IMR-90 (cell line): ENCODE data around the gene TTC28. TPM values are rescaled to one million over a fixed set of nuclear protein-coding genes. Genes with fewer than 3 reads are reported as not detected.

Experiments
- ATAC-seq: fragments of 200-7000 bp; cut with Tn5 transposase; 2 replicates; pipeline ENCODE4 v1.9.1; 2020; ENCODE audit warnings: low read depth, mild to moderate bottlenecking, moderate library complexity
- BruUV-seq: library from RNA; stranded (reverse); fragments of 400-500 nt; replicated peaks from 2 replicates; lab custom pipeline; 2021; lab: Mats Ljungman, UMichigan
- CTCF ChIA-PET: fragments of 300-600 bp; formaldehyde crosslinking; extraction: SDS; loops from one replicate; lab custom pipeline; 2021; ENCODE audit warnings: antibody characterized with exemption; lab: Yijun Ruan, JAX
- POLR2A ChIA-PET: fragments of 300-600 bp; sonication (Branson Sonifier 250); formaldehyde crosslinking; loops from one replicate; lab custom pipeline; 2022; ENCODE audit warnings: antibody characterized with exemption; ENCODE audit not compliant: unreplicated experiment; lab: Charles Lee
- DNase-seq: peaks from one replicate; pipeline ENCODE4 v3.0.0; 2013
- H2AFZ ChIP-seq: replicated peaks from 2 replicates; pipeline ENCODE3; 2013; ENCODE audit warnings: low read length, mild to moderate bottlenecking; ENCODE audit not compliant: poor library complexity
- H2AK5ac ChIP-seq: 2 replicates; pipeline ENCODE4 v1.6.1; 2013; ENCODE audit warnings: low read depth, low read length, inconsistent platforms
- H2AK9ac ChIP-seq: replicated peaks from 2 replicates; pipeline ENCODE3; 2013; ENCODE audit warnings: mild to moderate bottlenecking, low read depth, low read length, moderate library complexity; ENCODE audit not compliant: poor library complexity
- H2BK120ac ChIP-seq: 2 replicates; pipeline ENCODE4 v1.6.1; 2013; ENCODE audit warnings: low read depth, low read length, inconsistent platforms
- H2BK15ac ChIP-seq: 3 replicates; pipeline ENCODE4 v1.6.1; 2013; ENCODE audit warnings: low read depth, low read length, inconsistent platforms
- H2BK20ac ChIP-seq: 2 replicates; pipeline ENCODE4 v1.6.1; 2013; ENCODE audit warnings: low read depth, mild to moderate bottlenecking, inconsistent platforms, low read length, moderate library complexity
- H2BK5ac ChIP-seq: 2 replicates; pipeline ENCODE4 v1.6.1; 2013; ENCODE audit warnings: mild to moderate bottlenecking, low read depth, low read length, inconsistent platforms; ENCODE audit not compliant: poor library complexity, severe bottlenecking
- H3K14ac ChIP-seq: replicated peaks from 2 replicates; pipeline ENCODE4 v1.6.1; 2013; ENCODE audit warnings: low read depth, low read length, inconsistent platforms
- H3K18ac ChIP-seq: 2 replicates; pipeline ENCODE4 v1.6.1; 2013; ENCODE audit warnings: low read depth, low read length, control low read depth
- H3K23ac ChIP-seq: 2 replicates; pipeline ENCODE4 v1.6.1; 2013; ENCODE audit warnings: low read depth, low read length, inconsistent platforms
- H3K27ac ChIP-seq: 2 replicates; pipeline ENCODE4 v1.5.1; 2013; ENCODE audit warnings: mild to moderate bottlenecking, control low read depth, low read length; ENCODE audit not compliant: insufficient read depth
- H3K27me3 ChIP-seq: 2 replicates; pipeline ENCODE4 v1.6.1; 2013; ENCODE audit warnings: low read length; ENCODE audit not compliant: control insufficient read depth, insufficient read depth
- H3K36me3 ChIP-seq: 2 replicates; pipeline ENCODE4 v1.6.1; 2013; ENCODE audit warnings: low read length, mixed read lengths; ENCODE audit not compliant: control insufficient read depth, insufficient read depth
- H3K4ac ChIP-seq: 2 replicates; pipeline ENCODE4 v1.6.1; 2013; ENCODE audit warnings: low read depth, low read length, inconsistent platforms
- H3K4me1 ChIP-seq: 2 replicates; pipeline ENCODE4 v1.6.1; 2013; ENCODE audit warnings: low read length, mixed read lengths; ENCODE audit not compliant: control insufficient read depth, insufficient read depth
- H3K4me2 ChIP-seq: 2 replicates; pipeline ENCODE4 v1.6.1; 2013; ENCODE audit warnings: low read depth, mild to moderate bottlenecking, control low read depth, low read length, moderate library complexity
- H3K4me3 ChIP-seq: 2 replicates; pipeline ENCODE4 v1.5.1; 2013; ENCODE audit warnings: low read depth, mild to moderate bottlenecking, control low read depth, low read length, moderate library complexity; ENCODE audit not compliant: insufficient read depth
- H3K56ac ChIP-seq: 2 replicates; pipeline ENCODE4 v1.6.1; 2013; ENCODE audit warnings: low read length, inconsistent platforms; ENCODE audit not compliant: insufficient read depth; ENCODE audit errors: extremely low read depth
- H3K79me1 ChIP-seq, 2 experiments: 2 replicates each; pipeline ENCODE4 v1.6.1; 2013; ENCODE audit warnings: low read length in 2 of 2, inconsistent platforms in 1 of 2, low read depth in 1 of 2
- H3K9ac ChIP-seq: 2 replicates; pipeline ENCODE4 v1.6.1; 2013; ENCODE audit warnings: low read depth, low read length, control low read depth
- H3K9me1 ChIP-seq: 2 replicates; pipeline ENCODE4 v1.6.1; 2013; ENCODE audit warnings: low read length, inconsistent platforms; ENCODE audit not compliant: insufficient read depth
- H3K9me3 ChIP-seq: 2 replicates; pipeline ENCODE4 v1.6.1; 2013; ENCODE audit warnings: low read length; ENCODE audit not compliant: control insufficient read depth, insufficient read depth
- H4K20me1 ChIP-seq: 2 replicates; pipeline ENCODE4 v1.6.1; 2013; ENCODE audit warnings: low read length, inconsistent platforms; ENCODE audit not compliant: insufficient read depth
- H4K5ac ChIP-seq: 2 replicates; pipeline ENCODE4 v1.6.1; 2013; ENCODE audit warnings: mild to moderate bottlenecking, low read depth, low read length, control low read depth
- H4K8ac ChIP-seq, 2 experiments: 2 replicates each; pipeline ENCODE4 v1.6.1; 2013; ENCODE audit warnings: low read depth in 2 of 2, low read length in 2 of 2, control low read depth in 1 of 2, inconsistent platforms in 1 of 2
- H4K91ac ChIP-seq: 2 replicates; pipeline ENCODE4 v1.6.1; 2013; ENCODE audit warnings: low read depth, low read length, inconsistent platforms; ENCODE audit not compliant: insufficient read depth
- MAFK ChIP-seq: IDR thresholded peaks from 2 replicates; pipeline ENCODE4 v1.6.1; 2012; ENCODE audit warnings: low read depth, low read length, improper control_type of control experiment
- POLR2A ChIP-seq: IDR thresholded peaks from 2 replicates; pipeline ENCODE4 v1.6.1; 2012; ENCODE audit warnings: mild to moderate bottlenecking, low read depth, low read length
- WGBS, 2 experiments: methylation state at CpG; one replicate each; pipeline versions ENCODE4 v1.1.5 to v1.1.7; 2013; ENCODE audit warnings: missing lambda C conversion rate in 2 of 2; ENCODE audit not compliant: insufficient read length in 1 of 2; ENCODE audit errors: extremely low coverage in 2 of 2; 5-methylcytosine and 5-hydroxymethylcytosine counted together
- dilution Hi-C: fragments of 300-500 bp; cut with HindIII; formaldehyde crosslinking; loops from one replicate; pipeline ENCODE4 v1.14.3; 2018; ENCODE audit warnings: low sequenced_read_pairs; ENCODE audit not compliant: unreplicated experiment
- in situ Hi-C: fragments of 300-500 bp; cut with MboI; formaldehyde crosslinking; loops from 3 replicates; pipeline ENCODE4 v1.14.3; 2019; ENCODE audit warnings: low sequenced_read_pairs, inconsistent platforms, mixed read lengths
- intact Hi-C: fragments of 100-400 bp; cut with micrococcal nuclease; formaldehyde crosslinking; loops from 2 replicates; pipeline ENCODE4 v1.10.0; 2022
- polyA plus RNA-seq, 3 experiments: library from polyadenylated mRNA; depleted of rRNA; stranded (reverse); fragments of >200 nt; gene quantifications; 2 replicates each; pipeline ENCODE4 v1.2.3, GENCODE V29; 2012; ENCODE audit warnings: low replicate concordance in 1 of 3
- total RNA-seq: library from RNA; depleted of rRNA; stranded (reverse); fragments of >200 nt; gene quantifications from 2 replicates; pipeline ENCODE4 v1.2.3, GENCODE V29; 2012
- TF ChIP-seq, protein P1 (sequence below): fragments of 150-350 bp; IDR thresholded peaks from 2 replicates; pipeline ENCODE4 v1.6.1; 2016; ENCODE audit warnings: low read depth, mild to moderate bottlenecking, low read length, moderate library complexity, borderline replicate concordance

The TTC28 gene
- total and polyA plus RNA-seq, 2 of the 4 experiments (the other 2 are of a cell fraction), result 5.6 to 13.3 TPM

DNA sequence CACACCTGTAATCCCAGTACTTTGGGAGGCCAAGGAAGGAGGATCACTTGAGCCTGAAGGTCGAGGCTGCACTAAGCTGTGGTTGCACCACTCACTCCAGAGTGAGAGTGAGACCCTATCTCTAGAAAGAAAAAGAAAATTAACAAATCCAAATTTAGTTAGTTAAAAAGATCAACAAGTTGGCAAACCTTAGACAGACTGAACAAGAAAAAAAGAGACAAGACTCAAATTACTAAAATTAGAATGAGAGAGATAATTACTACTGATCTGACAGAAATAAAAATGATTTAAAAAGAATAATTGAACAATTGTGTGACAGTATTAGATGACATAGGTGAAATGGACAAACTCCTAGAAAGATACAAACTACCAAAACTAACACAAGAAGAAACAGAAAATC, 48.4 kb upstream of the TTC28 start:
- H3K14ac ChIP-seq, result no peak overlapping the region
- WGBS, 2 experiments, result no CpG with 5 or more reads among the region's 1 CpG
- dilution Hi-C loops, result no loop called here
- H3K79me1 ChIP-seq, result peaks cover 0 to 5% of the 10 kb centered on the region in 2 experiments; a peak in 1 of 4 replicates
- BruUV-seq, result no TSS peak
- peak overlapping the region; percentile 47; the same call in 1 of the 2 replicates for H4K5ac ChIP-seq
- no peaks in the 10 kb centered on the region for H4K20me1 ChIP-seq
- in situ Hi-C loops, result no loop called here
- H3K23ac ChIP-seq, result no peak overlapping the region
- H2AK5ac ChIP-seq, result no peak overlapping the region
- peaks cover 2% of the 10 kb centered on the region for H3K4me1 ChIP-seq
- intact Hi-C loops, result no loop called here
- no peaks in the 10 kb centered on the region for H3K27me3 ChIP-seq
- no peak overlapping the region for H2AFZ ChIP-seq
- H3K27ac ChIP-seq, result no peak overlapping the region
- H3K18ac ChIP-seq, result no peak overlapping the region
- TF ChIP-seq POLR2A (no peak), MAFK (no peak)
- TF ChIP-seq, protein P1, sequence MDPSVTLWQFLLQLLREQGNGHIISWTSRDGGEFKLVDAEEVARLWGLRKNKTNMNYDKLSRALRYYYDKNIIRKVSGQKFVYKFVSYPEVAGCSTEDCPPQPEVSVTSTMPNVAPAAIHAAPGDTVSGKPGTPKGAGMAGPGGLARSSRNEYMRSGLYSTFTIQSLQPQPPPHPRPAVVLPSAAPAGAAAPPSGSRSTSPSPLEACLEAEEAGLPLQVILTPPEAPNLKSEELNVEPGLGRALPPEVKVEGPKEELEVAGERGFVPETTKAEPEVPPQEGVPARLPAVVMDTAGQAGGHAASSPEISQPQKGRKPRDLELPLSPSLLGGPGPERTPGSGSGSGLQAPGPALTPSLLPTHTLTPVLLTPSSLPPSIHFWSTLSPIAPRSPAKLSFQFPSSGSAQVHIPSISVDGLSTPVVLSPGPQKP, result no peak
- no peak overlapping the region for H3K56ac ChIP-seq
- no peak overlapping the region for H2BK5ac ChIP-seq
- H4K91ac ChIP-seq, result no peak overlapping the region
- H3K9me3 ChIP-seq, result no peaks in the 10 kb centered on the region
- H2BK20ac ChIP-seq, result no peak overlapping the region
- peaks cover 2% of the 10 kb centered on the region; the same call in 1 of the 2 replicates for H3K36me3 ChIP-seq
- H3K9ac ChIP-seq, result no peak overlapping the region
- ChIA-PET POLR2A (no interaction called here), CTCF (no interaction called here)
- no peak overlapping the region for H4K8ac ChIP-seq
- H2AK9ac ChIP-seq, result no peak overlapping the region
- H3K4me2 ChIP-seq, result no peak overlapping the region
- DNase-seq (no peak), ATAC-seq (no peak)
- H3K9me1 ChIP-seq, result peaks cover 8% of the 10 kb centered on the region
- no peak overlapping the region; the same call in 2 of the 3 replicates for H2BK15ac ChIP-seq
- no peak overlapping the region for H2BK120ac ChIP-seq
- no peak overlapping the region for H3K4me3 ChIP-seq
- no peak overlapping the region for H3K4ac ChIP-seq
